NOMO-1 treated with dmso at 0.1 percent for 144 hours (cell line): ENCODE measurements around the gene ABCC8.
A peak's percentile ranks its signal among the peaks of the same experiment; 100 is the strongest.

Experiments
- DNase-seq: peaks from one replicate; lab custom pipeline; 2025; ENCODE audit not compliant: unreplicated experiment; lab: John Stamatoyannopoulos, UW

Gene ABCC8

DNA sequence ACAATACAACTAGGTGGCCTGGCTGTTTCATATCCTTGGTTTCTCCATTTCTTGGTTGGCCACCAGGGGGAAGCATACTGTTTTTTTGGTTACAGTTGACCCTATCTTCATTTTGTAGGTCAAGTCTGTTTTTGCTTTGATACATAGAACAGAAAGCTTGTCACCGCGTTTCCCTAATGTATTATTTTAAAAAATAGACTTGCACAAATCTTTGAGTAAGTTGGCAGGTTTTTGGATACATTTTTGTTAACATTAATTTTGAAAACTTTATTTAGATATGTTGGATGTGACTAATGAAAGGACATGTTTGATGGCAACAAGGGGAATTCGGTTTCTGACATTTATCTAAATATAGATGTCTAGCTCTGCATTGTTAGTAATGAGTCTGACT is 122.0 kb downstream of the ABCC8 start:
- DNase-seq: peak; percentile 69

DNA sequence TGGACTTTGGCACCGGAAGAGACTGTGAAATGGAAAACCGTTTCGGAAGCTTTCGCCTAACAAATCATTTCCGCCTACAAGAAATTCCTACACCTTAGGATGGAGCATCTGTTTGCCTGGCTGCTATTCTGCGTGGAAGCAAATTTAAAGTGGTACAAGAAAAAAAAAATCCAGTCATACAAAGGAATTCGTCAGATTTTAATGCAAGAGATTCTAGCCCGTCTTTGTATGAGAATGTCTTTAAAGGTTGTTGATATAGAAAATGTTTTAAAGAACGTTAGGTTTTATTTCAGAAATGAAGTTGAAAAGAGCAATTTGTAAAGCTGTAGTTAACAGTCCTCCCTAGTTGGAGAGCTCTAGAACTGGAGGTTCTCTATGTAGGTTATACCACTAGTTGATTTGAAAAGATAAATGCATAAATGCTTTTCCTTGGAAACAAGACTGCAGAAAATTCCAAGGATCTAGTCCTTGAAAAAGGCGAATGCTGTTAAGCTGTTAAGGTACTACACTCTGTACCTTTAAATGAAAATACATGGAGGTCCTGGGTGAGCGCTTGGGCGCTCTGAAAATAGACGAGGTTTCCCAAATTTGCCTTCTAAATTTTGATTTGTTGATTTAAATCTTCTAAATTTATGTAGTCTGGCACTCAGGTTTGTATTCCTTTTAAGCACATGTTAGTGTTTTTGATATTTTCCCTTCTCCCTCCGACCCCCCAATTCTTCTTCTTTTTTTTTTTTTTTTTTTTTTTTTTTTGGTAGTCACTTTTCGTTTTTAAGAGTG is 122.6 kb downstream of the ABCC8 start:
- no peak for DNase-seq

DNA sequence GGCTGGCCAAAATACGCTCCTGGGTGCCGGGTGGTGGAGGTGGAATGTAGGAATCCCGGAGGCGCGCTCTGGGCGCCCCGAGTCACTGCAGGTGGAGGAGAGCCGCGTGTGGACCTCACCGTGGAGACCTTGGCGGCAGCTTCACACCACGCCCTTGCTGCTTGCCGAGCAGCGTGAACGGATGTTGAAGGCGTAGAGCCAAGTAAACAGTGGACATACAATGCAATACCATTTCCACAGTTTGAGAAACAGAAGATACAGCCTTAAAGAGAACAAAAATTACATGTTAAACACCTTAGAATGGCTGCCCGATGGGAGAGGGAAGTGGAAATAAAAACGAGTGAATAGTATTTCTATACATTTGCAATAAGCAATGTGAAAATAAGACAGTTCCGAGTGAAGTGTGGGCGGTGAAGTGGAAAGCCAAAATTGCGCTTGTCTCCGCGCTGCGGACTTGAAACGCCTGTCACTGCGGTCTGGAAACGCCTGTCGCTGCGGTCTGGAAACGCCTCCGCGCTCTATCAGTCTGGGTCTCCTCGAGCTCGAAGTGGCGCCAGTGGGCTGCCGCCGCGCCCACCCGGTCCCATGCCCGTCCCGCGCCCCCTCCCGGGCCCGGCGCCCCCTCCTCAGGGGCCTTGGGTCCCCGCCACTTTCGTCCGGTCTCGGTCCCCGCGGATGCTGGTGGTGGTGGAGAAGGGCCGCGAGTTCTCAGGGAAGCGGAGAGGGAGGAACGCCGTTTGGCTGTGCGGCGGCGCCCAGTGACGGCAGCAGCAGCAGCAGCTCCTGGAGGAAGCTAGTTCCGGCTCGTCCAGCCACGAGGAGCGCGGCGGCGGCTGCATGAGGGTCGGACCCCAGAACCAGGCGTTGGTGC is 123.5 kb downstream of the ABCC8 start:
- peak; percentile 41 for DNase-seq

DNA sequence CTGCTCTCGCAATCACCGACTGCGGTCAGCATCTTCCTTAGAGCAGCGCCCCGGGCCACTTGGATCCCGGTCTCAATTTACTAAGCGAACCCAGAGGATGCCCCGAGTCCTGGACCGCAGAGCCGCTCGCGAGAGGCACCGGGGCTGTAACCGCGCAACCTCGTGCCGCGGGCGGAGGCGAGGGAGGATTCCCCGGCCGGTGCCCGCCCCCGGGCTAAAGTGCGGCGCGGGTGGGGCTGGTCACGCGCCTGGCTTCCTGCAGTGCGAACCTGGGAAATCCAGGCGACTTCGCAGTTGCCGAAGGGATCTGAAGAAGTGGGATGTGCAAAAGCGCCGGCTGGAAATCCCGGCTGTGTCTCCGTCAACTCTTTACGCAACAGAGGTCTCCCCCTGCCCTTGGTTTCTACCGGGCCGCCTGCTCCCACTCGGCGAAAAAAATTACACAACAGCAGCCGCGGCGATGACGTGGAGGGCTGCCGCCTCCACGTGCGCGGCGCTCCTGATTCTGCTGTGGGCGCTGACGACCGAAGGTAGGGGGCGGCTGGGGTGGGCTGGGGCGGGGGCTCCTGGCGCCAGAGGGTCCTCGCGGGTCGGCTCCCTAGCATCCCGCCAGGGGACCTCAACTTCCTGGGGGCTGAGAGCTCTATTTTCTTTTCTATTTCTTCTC is 125.0 kb downstream of the ABCC8 start, which contains the start of gene NCR3LG1:
NCR3LG1 (plus strand) TSS at position 291 of the 667 bp plus-strand sequence; CDS start at position 461, 170 bp downstream.
- peak; percentile 61 for DNase-seq

DNA sequence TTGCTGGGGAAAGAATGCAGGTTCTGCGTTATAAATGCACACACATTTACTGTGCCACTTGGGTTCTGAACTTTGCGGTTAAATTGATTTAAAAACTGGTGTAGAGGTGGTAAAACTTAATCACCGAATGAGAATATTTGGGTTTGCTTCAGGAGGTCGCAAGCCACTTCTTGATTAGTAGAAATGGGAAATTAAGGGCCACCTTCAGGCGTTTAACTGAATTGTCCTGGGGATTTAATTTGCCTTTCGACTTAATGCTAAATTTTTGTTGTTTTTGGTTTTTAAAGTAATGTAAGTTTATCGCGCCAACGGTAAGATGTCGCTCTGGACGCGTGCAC is 125.5 kb downstream of the ABCC8 start:
- DNase-seq: no peak

DNA sequence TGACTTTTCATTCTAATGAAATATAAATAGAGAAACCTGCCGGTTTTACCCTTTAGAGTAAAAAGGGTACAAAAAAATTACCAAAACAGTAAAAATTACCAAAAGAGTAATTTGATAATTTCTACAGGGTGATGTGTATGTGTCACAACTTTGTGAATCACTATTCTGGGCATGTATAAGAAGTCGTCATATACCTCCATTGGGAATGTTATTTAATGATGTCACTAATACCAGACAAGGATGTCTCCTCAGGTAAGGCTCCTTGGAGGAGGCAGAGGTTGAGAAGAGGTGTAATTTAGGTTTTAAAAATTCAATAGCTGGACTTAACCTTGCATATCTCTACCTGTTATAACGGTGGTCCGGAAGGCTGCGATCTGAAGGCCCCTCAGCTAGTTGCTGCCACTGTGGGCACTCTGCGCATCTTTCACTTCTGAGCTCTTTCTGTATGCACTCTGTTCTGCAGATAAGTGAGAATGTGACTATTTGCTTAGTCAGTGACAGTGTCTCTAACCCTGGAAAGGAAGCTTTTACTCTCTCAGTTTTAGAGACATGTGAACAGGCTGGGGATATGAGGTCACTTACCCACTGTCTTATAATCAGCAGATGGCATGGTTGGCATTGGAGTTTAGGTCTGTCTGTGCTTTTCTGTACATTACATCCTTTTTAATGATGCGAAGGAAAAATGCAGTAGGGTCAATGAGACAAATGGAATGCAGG is 126.0 kb downstream of the ABCC8 start:
- no peak for DNase-seq

DNA sequence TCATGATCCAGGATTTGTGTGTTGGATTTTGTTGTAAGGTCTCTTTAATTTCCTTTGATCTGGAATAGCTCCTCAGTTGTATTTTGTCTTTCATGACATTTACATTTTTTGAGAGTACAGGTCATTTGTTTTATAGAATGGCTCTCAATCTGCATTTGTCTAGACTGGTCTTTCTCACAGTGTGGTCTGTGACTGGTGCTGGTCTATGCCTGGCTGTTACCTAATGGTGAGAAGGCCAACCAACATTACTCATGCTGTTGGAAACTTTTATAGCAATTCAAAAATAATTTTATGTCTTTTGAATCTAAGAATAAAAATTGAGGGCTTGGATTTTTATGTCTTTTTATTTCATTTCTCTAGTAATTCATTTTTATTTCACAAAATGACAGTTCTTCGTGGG is 129.0 kb downstream of the ABCC8 start:
- DNase-seq: no peak

DNA sequence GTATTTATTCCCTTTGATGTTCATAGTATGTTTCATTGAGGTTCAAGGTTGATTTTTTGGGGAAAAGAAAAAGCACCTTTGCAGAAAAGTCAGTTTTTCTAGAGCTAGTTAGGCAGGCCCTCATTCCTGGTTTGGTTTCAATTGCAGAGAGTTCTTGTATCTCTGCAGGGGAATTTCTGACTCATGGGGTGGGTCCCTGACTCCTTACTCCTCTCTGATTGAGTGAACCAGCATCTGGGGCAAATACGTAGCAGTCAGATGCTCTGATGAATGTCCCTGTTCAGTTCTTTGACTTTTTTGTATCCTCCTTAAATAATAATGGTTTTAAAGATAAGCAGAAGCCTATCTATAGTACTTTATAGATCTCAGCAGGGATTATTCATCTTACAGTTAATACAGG is 132.7 kb downstream of the ABCC8 start:
- DNase-seq: no peak

DNA sequence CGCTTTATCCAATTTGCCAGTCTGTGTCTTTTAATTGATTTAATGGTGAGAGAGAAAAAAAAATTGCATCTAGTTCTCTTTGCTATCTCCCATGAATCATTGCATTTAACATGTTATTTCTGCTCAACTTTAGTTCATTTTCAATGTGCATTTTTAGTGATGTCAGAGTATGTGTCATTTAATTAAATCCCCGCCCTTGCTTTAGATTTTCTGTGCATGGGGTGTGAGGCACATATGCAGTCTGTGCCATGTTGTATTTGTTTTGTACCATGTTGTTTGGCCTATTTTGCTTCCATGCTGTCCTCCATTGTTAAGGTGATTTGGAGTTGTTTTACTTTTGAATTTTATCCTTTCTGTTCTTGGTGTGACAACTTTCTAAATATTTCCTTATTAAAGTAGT is 133.4 kb downstream of the ABCC8 start:
- DNase-seq: no peak
